HEK293 (cell line): ENCODE data around the gene STXBP5L.

Experiments
- KLF10 ChIP-seq: fragments of 450-650 bp; IDR thresholded peaks from 2 replicates; pipeline ENCODE4 v1.5.1; 2018; ENCODE audit warnings: missing biosample characterization, mild to moderate bottlenecking, missing genetic modification characterization
- TCF7L2 ChIP-seq: IDR thresholded peaks from 2 replicates; pipeline ENCODE4 v1.6.1; 2011; ENCODE audit warnings: low read depth, mild to moderate bottlenecking, inconsistent platforms, low read length, moderate library complexity, borderline replicate concordance
- ZBTB48 ChIP-seq: fragments of 450-650 bp; formaldehyde crosslinking; IDR thresholded peaks from 2 replicates; pipeline ENCODE4 v1.5.1; 2016; ENCODE audit warnings: missing biosample characterization, missing genetic modification characterization

DNA sequence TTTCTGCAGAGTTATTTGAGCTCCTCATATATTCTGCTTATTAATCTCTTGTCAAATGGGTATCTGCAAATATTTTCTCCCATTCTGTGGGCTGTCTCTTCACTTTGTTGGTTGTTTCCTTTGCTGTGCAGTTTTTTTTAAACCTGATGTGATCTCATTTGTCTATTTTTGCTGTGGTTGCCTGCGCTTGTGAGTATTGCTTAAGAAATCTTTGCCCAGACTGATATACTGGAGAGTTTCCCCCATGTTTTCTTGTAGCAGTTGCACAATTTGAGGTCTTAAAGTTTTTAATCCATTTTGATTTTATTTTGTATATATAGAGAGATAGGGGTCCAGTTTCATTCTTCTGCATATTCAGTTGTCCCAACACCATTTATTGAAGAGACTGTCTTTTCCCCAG, 535.5 kb downstream of the STXBP5L start:
- TF ChIP-seq ZBTB48 (tag by site-specific recombination) (no peak), KLF10 (tag by site-specific recombination) (no peak), TCF7L2 (no peak)
